ENCODE data around the gene BICRAL. TPM values are rescaled to one million over a fixed set of nuclear protein-coding genes. Genes with fewer than 3 reads are reported as not detected.

Gene BICRAL
- total RNA-seq, 1 donor from 2014 or later: 9.2 TPM

GRCh38 chr6:42860481-42860880 is 78.6 kb downstream of the BICRAL start:
- no peak for DNase-seq (ENCODE audit: low spot score)
- Mint-ChIP-seq H3K4me1 (ENCODE audit: unreplicated experiment) (no peaks in the 10 kb centered on the region), H3K27me3 (ENCODE audit: unreplicated experiment) (no peaks in the 10 kb centered on the region), H3K27ac (ENCODE audit: unreplicated experiment) (no peak overlapping the region), H3K9me3 (ENCODE audit: unreplicated experiment) (no peaks in the 10 kb centered on the region), H3K36me3 (ENCODE audit: low read depth, unreplicated experiment) (peaks cover 14% of the 10 kb centered on the region), H3K4me3 (ENCODE audit: unreplicated experiment) (no peak overlapping the region)
- TF ChIP-seq, protein P1, sequence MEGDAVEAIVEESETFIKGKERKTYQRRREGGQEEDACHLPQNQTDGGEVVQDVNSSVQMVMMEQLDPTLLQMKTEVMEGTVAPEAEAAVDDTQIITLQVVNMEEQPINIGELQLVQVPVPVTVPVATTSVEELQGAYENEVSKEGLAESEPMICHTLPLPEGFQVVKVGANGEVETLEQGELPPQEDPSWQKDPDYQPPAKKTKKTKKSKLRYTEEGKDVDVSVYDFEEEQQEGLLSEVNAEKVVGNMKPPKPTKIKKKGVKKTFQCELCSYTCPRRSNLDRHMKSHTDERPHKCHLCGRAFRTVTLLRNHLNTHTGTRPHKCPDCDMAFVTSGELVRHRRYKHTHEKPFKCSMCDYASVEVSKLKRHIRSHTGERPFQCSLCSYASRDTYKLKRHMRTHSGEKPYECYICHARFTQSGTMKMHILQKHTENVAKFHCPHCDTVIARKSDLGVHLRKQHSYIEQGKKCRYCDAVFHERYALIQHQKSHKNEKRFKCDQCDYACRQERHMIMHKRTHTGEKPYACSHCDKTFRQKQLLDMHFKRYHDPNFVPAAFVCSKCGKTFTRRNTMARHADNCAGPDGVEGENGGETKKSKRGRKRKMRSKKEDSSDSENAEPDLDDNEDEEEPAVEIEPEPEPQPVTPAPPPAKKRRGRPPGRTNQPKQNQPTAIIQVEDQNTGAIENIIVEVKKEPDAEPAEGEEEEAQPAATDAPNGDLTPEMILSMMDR (IDR thresholded peaks at IDR 0.05; ENCODE audit: unreplicated experiment): no peak

DNA sequence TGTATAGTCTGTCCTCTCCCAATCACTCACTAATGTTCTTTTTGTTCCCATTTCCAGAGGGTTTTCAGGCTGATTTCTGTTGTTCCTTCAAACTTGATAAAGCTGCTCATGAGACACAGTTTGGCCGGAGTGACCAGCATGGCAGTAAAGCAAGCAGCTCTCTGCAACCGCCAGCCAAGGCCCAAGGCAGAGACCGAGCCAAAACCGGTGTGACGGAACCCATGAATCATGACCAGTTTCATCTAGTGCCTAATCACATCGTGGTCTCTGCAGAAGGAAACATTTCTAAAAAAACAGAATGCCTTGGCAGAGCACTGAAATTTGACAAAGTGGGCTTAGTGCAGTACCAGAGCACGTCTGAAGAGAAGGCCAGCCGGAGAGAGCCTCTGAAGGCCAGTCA is 82.8 kb downstream of the BICRAL start:
- no peaks in the 10 kb centered on the region for H3K27me3 Mint-ChIP-seq (ENCODE audit: unreplicated experiment)
- no peak overlapping the region for H3K27ac Mint-ChIP-seq (ENCODE audit: unreplicated experiment)

GRCh38 chr6:42870145-42870936 is 88.5 kb downstream of the BICRAL start:
- Mint-ChIP-seq H3K36me3 (ENCODE audit: low read depth, unreplicated experiment) (no peaks in the 10 kb centered on the region), H3K4me3 (ENCODE audit: unreplicated experiment) (no peak overlapping the region), H3K9me3 (ENCODE audit: unreplicated experiment) (no peaks in the 10 kb centered on the region), H3K27ac (ENCODE audit: unreplicated experiment) (no peak overlapping the region), H3K27me3 (ENCODE audit: unreplicated experiment) (no peaks in the 10 kb centered on the region), H3K4me1 (ENCODE audit: unreplicated experiment) (peaks cover 3% of the 10 kb centered on the region)
- TF ChIP-seq, protein P1 (IDR thresholded peaks at IDR 0.05; ENCODE audit: unreplicated experiment): no peak
- DNase-seq (ENCODE audit: low spot score): no peak

More for the DNA sequence above, 82.8 kb downstream of the BICRAL start:
- DNase-seq (ENCODE audit: low spot score): no peak
- TF ChIP-seq, protein P1 (IDR thresholded peaks at IDR 0.05; ENCODE audit: unreplicated experiment): no peak
- H3K4me3 Mint-ChIP-seq (ENCODE audit: unreplicated experiment): no peak overlapping the region
- no peaks in the 10 kb centered on the region for H3K9me3 Mint-ChIP-seq (ENCODE audit: unreplicated experiment)
- peaks cover 9% of the 10 kb centered on the region for H3K36me3 Mint-ChIP-seq (ENCODE audit: low read depth, unreplicated experiment)
- H3K4me1 Mint-ChIP-seq (ENCODE audit: unreplicated experiment): no peaks in the 10 kb centered on the region

DNA sequence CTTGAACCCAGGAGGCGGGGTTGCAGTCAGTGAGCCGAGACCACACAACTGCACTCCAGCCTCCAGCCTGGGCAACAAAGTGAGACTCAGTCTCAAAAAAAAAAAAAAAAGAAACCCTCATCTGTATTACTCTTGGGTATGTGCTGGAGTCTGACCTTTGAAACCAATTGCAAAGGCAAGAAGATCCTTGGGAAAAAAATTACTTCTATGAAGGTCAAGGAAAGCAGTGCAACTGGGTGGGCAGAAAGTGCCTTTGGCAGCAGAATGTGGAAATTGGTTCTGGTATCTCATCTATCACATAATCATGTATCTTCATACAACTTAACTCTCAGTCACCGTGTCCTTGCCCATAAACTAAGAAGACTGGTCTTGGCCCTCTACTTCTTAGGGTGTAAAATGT is 89.9 kb downstream of the BICRAL start:
- TF ChIP-seq, protein P1 (IDR thresholded peaks at IDR 0.05; ENCODE audit: unreplicated experiment): no peak
- H3K4me3 Mint-ChIP-seq (ENCODE audit: unreplicated experiment): no peak overlapping the region
- no peaks in the 10 kb centered on the region for H3K9me3 Mint-ChIP-seq (ENCODE audit: unreplicated experiment)
- H3K27ac Mint-ChIP-seq (ENCODE audit: unreplicated experiment): no peak overlapping the region
- DNase-seq (ENCODE audit: low spot score): no peak
- H3K27me3 Mint-ChIP-seq (ENCODE audit: unreplicated experiment): no peaks in the 10 kb centered on the region
- H3K36me3 Mint-ChIP-seq (ENCODE audit: low read depth, unreplicated experiment): no peaks in the 10 kb centered on the region
- H3K4me1 Mint-ChIP-seq (ENCODE audit: unreplicated experiment): peaks cover 3% of the 10 kb centered on the region

DNA sequence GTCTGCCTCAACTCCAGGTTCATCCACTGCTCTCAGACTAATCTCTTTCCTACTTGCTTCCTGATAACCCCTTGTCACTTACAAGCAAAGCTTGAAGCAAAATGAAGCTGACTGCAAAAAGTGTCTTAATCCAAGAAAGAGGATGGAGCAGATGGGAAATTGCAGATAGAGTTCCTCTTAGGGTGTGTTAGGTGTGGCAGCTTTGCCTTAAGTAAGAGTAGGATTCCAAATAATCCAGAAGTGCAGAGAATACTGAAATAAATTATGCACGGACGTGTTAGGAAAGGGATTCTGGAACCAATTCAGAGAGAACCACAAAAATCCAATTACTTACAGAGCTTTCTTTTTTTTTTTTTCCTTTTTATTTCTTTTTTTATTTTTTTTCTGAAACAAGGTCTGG is 91.5 kb downstream of the BICRAL start:
- H3K36me3 Mint-ChIP-seq (ENCODE audit: low read depth, unreplicated experiment): no peaks in the 10 kb centered on the region
- DNase-seq (ENCODE audit: low spot score): no peak
- peaks cover 3% of the 10 kb centered on the region for H3K4me1 Mint-ChIP-seq (ENCODE audit: unreplicated experiment)
- no peak overlapping the region for H3K4me3 Mint-ChIP-seq (ENCODE audit: unreplicated experiment)
- TF ChIP-seq, protein P1 (IDR thresholded peaks at IDR 0.05; ENCODE audit: unreplicated experiment): no peak
- no peaks in the 10 kb centered on the region for H3K9me3 Mint-ChIP-seq (ENCODE audit: unreplicated experiment)
- H3K27me3 Mint-ChIP-seq (ENCODE audit: unreplicated experiment): no peaks in the 10 kb centered on the region
- H3K27ac Mint-ChIP-seq (ENCODE audit: unreplicated experiment): no peak overlapping the region

Data from endothelial cell (in vitro differentiated cells).